Measurements from ENCODE around the gene DLX5. TPM values are rescaled to one million over a fixed set of nuclear protein-coding genes. Genes with fewer than 3 reads are reported as not detected.

Gene DLX5
- not detected in 2 replicates for total RNA-seq

DNA sequence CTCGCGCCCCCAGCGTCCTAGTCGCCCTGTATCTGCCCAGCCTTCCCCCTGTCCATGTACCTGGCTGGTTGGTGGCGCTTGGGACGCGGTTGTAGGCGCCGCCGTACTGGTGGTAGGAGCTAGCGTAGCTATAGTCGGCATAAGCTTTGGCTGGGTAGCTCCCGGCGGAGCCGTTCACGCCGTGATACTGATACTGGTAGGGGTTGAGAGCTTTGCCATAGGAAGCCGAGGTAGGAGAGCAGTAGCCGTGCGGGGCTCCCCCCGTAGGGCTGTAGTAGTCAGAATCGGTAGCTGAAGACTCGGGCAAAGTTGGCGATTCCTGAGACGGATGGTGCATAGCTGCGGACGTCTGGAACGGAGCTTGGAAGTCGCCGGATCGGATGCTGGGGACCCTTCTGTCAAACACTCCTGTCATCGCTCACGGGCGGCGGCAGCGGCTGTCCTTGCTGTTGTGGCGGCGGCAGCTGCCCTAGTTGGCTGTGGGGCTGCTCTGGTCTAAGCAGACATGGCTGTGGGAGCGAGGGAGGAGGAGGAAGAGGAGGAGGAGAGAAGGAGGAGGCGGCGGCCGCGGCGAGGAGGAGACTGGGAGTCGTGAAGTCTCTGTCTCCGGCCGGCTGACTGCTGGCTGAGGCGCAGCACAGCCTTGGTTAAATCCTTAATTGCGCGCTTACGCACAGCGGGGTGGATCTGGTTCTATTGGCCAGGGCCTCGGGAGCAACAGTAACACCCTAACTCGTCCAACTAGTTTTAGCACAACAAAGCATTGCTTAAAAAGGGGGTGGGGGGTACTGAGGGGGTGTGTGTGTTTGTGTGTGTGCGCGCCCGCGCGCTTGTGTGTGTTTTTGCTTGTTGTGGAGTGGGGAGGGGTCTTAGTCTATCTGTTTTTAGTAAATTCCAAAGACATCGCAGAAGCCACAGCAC is at the start of gene DLX5:
TSS of gene DLX5 (minus strand) at position 623 of the 921 bp plus-strand sequence. CDS start at position 415, 208 bp downstream.

DNA sequence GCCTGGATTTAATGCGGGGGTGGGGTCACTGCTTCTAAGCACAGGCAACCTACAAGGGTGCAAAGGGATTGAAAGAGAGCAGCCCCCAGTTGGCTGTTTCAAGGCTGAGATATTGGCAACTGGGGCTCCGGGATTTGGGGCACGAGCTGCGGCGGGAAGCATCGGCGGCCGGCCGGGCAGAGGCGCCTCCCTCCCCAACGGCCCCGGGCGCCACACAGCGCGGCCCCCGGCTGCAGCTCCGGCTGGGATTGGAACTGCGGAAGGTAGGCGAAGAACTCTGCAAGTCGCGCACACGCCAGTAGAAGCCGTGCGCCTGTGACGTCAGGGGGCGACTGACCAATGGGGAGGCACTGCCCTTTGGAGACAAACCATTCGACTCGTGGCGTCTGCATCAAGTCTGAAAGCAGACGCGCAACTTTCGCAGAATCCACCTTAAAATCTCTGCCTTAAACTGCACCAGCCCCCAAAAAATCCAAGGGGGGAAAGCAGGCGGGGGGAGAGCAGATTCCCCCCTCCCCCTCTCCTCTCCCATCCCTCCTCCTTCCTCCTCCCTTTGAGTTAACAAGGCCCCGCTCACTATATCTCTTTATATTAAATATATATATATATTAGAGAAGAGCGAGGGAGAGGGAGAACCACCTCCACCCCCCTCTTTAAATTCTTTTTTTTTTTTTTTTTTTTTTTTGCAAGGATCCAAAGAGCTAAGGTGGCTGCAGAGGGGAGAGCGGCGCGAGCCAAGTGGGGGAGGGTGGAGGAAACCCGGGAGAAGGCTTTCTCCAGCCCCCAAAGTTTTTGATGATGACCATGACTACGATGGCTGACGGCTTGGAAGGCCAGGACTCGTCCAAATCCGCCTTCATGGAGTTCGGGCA is 19.2 kb downstream of the DLX5 start, which contains the start of gene DLX6:
TSS of gene DLX6 (plus strand) at position 371 of the 872 bp plus-strand sequence. CDS start at position 796, 425 bp downstream.

Other genes with a start within 250 kb of the DLX5 start
- gene DLX6, start 19.3 kb downstream of the DLX5 start, total RNA-seq = not detected in 2 replicates
- gene SDHAF3, start 92.9 kb upstream of the DLX5 start, total RNA-seq = 7.7 and 14.9 TPM in 2 replicates